GM12878 (cell line): ENCODE results near the gene ADGRL2. TPM values are rescaled to one million over a fixed set of nuclear protein-coding genes. Genes with fewer than 3 reads are reported as not detected.

Source experiments
- ATAC-seq: fragments of 200-7000 bp; cut with Tn5 transposase; 3 replicates; pipeline ENCODE4 v1.9.1; 2020; ENCODE audit warnings: mild to moderate bottlenecking, moderate library complexity
- BruUV-seq: library from RNA; stranded (reverse); fragments of 400-500 nt; replicated peaks from 2 replicates; lab custom pipeline; 2021; lab: Mats Ljungman, UMichigan
- CTCF ChIA-PET: fragments of 300-600 bp; sonication (Branson Sonifier 250); formaldehyde crosslinking; extraction: SDS; loops from one replicate; lab custom pipeline; 2021; ENCODE audit warnings: inconsistent platforms; lab: Yijun Ruan, JAX
- POLR2A ChIA-PET: fragments of 350-600 bp; formaldehyde crosslinking; extraction: SDS; loops from one replicate; lab custom pipeline; 2021; ENCODE audit warnings: inconsistent platforms; lab: Charles Lee
- RAD21 ChIA-PET: fragments of 300-600 bp; sonication (Branson Sonifier 250); formaldehyde crosslinking; loops from one replicate; lab custom pipeline; 2023; ENCODE audit warnings: antibody characterized with exemption; ENCODE audit not compliant: unreplicated experiment; lab: Charles Lee
- SMC1A ChIA-PET: fragments of 300-600 bp; sonication (Branson Sonifier 250); formaldehyde crosslinking; loops from one replicate; lab custom pipeline; 2023; ENCODE audit not compliant: unreplicated experiment, uncharacterized antibody; lab: Charles Lee
- DNase-seq: peaks from one replicate; pipeline ENCODE4 v3.0.0-alpha.2; 2011; ENCODE audit warnings: low read depth, low spot score
- FAIRE-seq: peaks from 3 replicates; lab custom pipeline; 2011; peaks lifted over from hg19 to GRCh38; lab: Jason Lieb, UNC
- H2AFZ ChIP-seq: 2 replicates; pipeline ENCODE4 v1.6.0; 2011; ENCODE audit warnings: low read depth, low read length, control low read depth; ENCODE audit not compliant: control insufficient read depth
- H3K27ac ChIP-seq: 2 replicates; pipeline ENCODE4 v1.5.1; 2011; ENCODE audit warnings: control low read depth; ENCODE audit not compliant: control insufficient read depth, insufficient read depth
- H3K27me3 ChIP-seq, 2 experiments: replicated peaks in 1 of 2; 2 replicates each; pipeline versions ENCODE4 v1.6.0 to v1.6.1; 2011; ENCODE audit warnings: low read length in 1 of 2; ENCODE audit not compliant: control insufficient read depth in 2 of 2, insufficient read depth in 2 of 2
- H3K36me3 ChIP-seq, 2 experiments: 2 replicates each; pipeline ENCODE4 v1.5.1; 2011; ENCODE audit warnings: low read length in 1 of 2; ENCODE audit not compliant: control insufficient read depth in 2 of 2, insufficient read depth in 2 of 2
- H3K4me1 ChIP-seq: 2 replicates; pipeline ENCODE4 v1.6.1; 2011; ENCODE audit warnings: mild to moderate bottlenecking, low read length, moderate library complexity, mixed read lengths; ENCODE audit not compliant: control insufficient read depth, insufficient read depth
- H3K4me2 ChIP-seq: 2 replicates; pipeline ENCODE4 v1.6.0; 2011; ENCODE audit warnings: control low read depth; ENCODE audit not compliant: control insufficient read depth, insufficient read depth
- H3K4me3 ChIP-seq: fragments of 200-600 bp; sonication (generic); 2 replicates; pipeline ENCODE4 v1.5.1; 2016
- H3K79me2 ChIP-seq: 2 replicates; pipeline ENCODE4 v1.6.0; 2011; ENCODE audit warnings: low read length; ENCODE audit not compliant: control insufficient read depth, insufficient read depth
- H3K9ac ChIP-seq: 2 replicates; pipeline ENCODE4 v1.8.0; 2011; ENCODE audit warnings: low read length, control low read depth, mixed read lengths; ENCODE audit not compliant: control insufficient read depth, insufficient read depth
- H3K9me3 ChIP-seq: replicated peaks from 3 replicates; pipeline ENCODE4 v1.5.1; 2011; ENCODE audit warnings: mild to moderate bottlenecking, low read length; ENCODE audit not compliant: control insufficient read depth, insufficient read depth
- H4K20me1 ChIP-seq: 2 replicates; pipeline ENCODE4 v1.6.0; 2011; ENCODE audit not compliant: control insufficient read depth, insufficient read depth
- BMI1 ChIP-seq: fragments of 450-650 bp; IDR thresholded peaks from 2 replicates; pipeline ENCODE4 v1.6.1; 2016; ENCODE audit warnings: mild to moderate bottlenecking, moderate library complexity, borderline replicate concordance
- CREM ChIP-seq: IDR thresholded peaks from 2 replicates; pipeline ENCODE4 v1.6.1; 2014; ENCODE audit warnings: antibody characterized with exemption, low read depth
- EED ChIP-seq: sonication (generic); IDR thresholded peaks from 2 replicates; pipeline ENCODE4 v1.6.1; 2016; ENCODE audit warnings: antibody characterized with exemption, low read depth
- EGR1 ChIP-seq, 2 experiments: IDR thresholded peaks; 1 replicate in 1 of 2; 2 replicates in 1 of 2; pipeline ENCODE4 v1.6.1; 2011 to 2012; ENCODE audit warnings: low read depth in 2 of 2, low read length in 2 of 2, borderline replicate concordance in 1 of 2, mild to moderate bottlenecking in 1 of 2, moderate library complexity in 1 of 2
- GATAD2B ChIP-seq: fragments of 450-650 bp; conservative IDR thresholded peaks from 2 replicates; pipeline ENCODE4 v1.6.1; 2017; ENCODE audit warnings: low read depth, mild to moderate bottlenecking, moderate library complexity
- KLF5 ChIP-seq: fragments of 450-650 bp; IDR thresholded peaks from 2 replicates; pipeline ENCODE4 v1.6.1; 2014; ENCODE audit warnings: mild to moderate bottlenecking; ENCODE audit not compliant: partially characterized antibody
- MEF2A ChIP-seq: IDR thresholded peaks from 2 replicates; pipeline ENCODE4 v1.6.1; 2011; ENCODE audit warnings: low read depth, mild to moderate bottlenecking, low read length, moderate library complexity; ENCODE audit not compliant: insufficient read depth
- NFYB ChIP-seq: IDR thresholded peaks from 2 replicates; pipeline ENCODE4 v1.6.1; 2011; ENCODE audit warnings: low read depth, mild to moderate bottlenecking, low read length, improper control_type of control experiment, moderate library complexity; ENCODE audit not compliant: insufficient read depth
- POU2F2 ChIP-seq: IDR thresholded peaks from 3 replicates; pipeline ENCODE4 v1.6.1; 2011; ENCODE audit warnings: low read depth, mild to moderate bottlenecking, low read length, borderline replicate concordance
- STAT1 ChIP-seq: fragments of 450-650 bp; conservative IDR thresholded peaks from 2 replicates; pipeline ENCODE4 v1.6.1; 2014; ENCODE audit warnings: antibody characterized with exemption, mild to moderate bottlenecking
- WRNIP1 ChIP-seq: IDR thresholded peaks from 2 replicates; pipeline ENCODE4 v1.6.1; 2011; ENCODE audit warnings: low read depth, low read length, improper control_type of control experiment, borderline replicate concordance
- WGBS: methylation state at CpG from one replicate; pipeline ENCODE4 v1.1.6; 2016; ENCODE audit warnings: low lambda C conversion rate; ENCODE audit not compliant: insufficient replicate concordance, insufficient coverage; ENCODE audit errors: missing lambda C conversion rate; 5-methylcytosine and 5-hydroxymethylcytosine counted together
- in situ Hi-C: fragments of 300-500 bp; cut with MboI; formaldehyde crosslinking; loops from 9 replicates; pipeline ENCODE4 v1.14.3; 2018; ENCODE audit warnings: mixed read lengths
- intact Hi-C: fragments of 100-400 bp; cut with micrococcal nuclease; formaldehyde crosslinking; loops from one replicate; pipeline ENCODE4 v1.14.2; 2022; ENCODE audit not compliant: unreplicated experiment
- polyA plus RNA-seq, 11 experiments: library from polyadenylated mRNA; depleted of rRNA in 4 of 11; unstranded in 6 of 11; stranded (reverse) in 5 of 11; fragments of >200 nt; fragmentation: Nextera tagmentation in 4 of 11; fragmentation: Illumina TruSeq in 1 of 11; extraction: Ambion mirVana in 4 of 11; extraction: Trizol in 1 of 11; gene quantifications; 1 replicate in 1 of 11; 2 replicates in 10 of 11; pipeline versions ENCODE4 v1.2.1 to v1.2.3, GENCODE V29; 2011 to 2016; ENCODE audit warnings: inconsistent platforms in 2 of 11, missing spikeins in 2 of 11, low read depth in 1 of 11
- total RNA-seq, 4 experiments: library from RNA; depleted of rRNA in 3 of 4; stranded (reverse); fragments of >200 nt in 3 of 4; fragmentation: Illumina TruSeq in 1 of 4; extraction: Trizol in 1 of 4; gene quantifications; 2 replicates each; pipeline versions ENCODE4 v1.2.1 to v1.2.3, GENCODE V29; 2013 to 2021
- TF ChIP-seq, protein P1 (sequence below): fragments of 450-650 bp; IDR thresholded peaks from 2 replicates; pipeline ENCODE4 v1.6.1; 2018; ENCODE audit warnings: borderline replicate concordance, mild to moderate bottlenecking; ENCODE audit not compliant: partially characterized antibody
- TF ChIP-seq, protein P2 (sequence below): IDR thresholded peaks from 2 replicates; pipeline ENCODE4 v1.6.1; 2012; ENCODE audit warnings: low read depth, low read length, improper control_type of control experiment

ADGRL2 gene
- total and polyA plus RNA-seq, 10 of the 15 experiments (the other 5 are each of a cell fraction or from before 2014, with no cell fraction given) = 0.03 to 13.6 (median 0.21) TPM

DNA sequence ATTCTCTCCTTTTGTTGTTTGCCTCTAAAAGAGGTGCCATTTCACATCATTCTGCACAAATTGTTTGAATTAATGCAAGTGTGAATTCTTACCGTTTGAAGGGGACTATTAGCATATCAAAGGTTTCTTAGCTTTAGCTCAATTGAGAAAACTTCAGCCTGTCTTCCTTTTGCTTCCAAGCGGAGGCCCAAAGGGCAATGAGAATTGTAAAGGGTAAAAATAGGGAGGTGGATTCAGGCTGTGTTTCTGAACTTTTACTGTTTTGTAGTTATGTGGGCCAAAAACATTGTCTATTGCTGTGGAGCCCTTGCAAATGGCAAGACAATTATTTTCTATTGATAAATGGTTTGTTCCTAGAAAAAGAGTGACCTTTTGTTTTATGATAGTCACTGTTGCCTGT is 3.6 kb downstream of the ADGRL2 start (continued):
- TF ChIP-seq EGR1 (IDR thresholded peaks at IDR 0.05; ENCODE audit: borderline replicate concordance in 1 of 2, low read depth in 2 of 2, low read length in 2 of 2) (no peak), STAT1 (no peak), EED (no peak), BMI1 (no peak), POU2F2 (no peak)
- TF ChIP-seq, protein P1, sequence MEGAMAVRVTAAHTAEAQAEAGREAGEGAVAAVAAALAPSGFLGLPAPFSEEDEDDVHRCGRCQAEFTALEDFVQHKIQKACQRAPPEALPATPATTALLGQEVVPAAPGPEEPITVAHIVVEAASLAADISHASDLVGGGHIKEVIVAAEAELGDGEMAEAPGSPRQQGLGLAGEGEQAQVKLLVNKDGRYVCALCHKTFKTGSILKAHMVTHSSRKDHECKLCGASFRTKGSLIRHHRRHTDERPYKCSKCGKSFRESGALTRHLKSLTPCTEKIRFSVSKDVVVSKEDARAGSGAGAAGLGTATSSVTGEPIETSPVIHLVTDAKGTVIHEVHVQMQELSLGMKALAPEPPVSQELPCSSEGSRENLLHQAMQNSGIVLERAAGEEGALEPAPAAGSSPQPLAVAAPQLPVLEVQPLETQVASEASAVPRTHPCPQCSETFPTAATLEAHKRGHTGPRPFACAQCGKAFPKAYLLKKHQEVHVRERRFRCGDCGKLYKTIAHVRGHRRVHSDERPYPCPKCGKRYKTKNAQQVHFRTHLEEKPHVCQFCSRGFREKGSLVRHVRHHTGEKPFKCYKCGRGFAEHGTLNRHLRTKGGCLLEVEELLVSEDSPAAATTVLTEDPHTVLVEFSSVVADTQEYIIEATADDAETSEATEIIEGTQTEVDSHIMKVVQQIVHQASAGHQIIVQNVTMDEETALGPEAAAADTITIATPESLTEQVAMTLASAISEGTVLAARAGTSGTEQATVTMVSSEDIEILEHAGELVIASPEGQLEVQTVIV = no peak
- TF ChIP-seq, all 136 proteins: peak for 0

DNA sequence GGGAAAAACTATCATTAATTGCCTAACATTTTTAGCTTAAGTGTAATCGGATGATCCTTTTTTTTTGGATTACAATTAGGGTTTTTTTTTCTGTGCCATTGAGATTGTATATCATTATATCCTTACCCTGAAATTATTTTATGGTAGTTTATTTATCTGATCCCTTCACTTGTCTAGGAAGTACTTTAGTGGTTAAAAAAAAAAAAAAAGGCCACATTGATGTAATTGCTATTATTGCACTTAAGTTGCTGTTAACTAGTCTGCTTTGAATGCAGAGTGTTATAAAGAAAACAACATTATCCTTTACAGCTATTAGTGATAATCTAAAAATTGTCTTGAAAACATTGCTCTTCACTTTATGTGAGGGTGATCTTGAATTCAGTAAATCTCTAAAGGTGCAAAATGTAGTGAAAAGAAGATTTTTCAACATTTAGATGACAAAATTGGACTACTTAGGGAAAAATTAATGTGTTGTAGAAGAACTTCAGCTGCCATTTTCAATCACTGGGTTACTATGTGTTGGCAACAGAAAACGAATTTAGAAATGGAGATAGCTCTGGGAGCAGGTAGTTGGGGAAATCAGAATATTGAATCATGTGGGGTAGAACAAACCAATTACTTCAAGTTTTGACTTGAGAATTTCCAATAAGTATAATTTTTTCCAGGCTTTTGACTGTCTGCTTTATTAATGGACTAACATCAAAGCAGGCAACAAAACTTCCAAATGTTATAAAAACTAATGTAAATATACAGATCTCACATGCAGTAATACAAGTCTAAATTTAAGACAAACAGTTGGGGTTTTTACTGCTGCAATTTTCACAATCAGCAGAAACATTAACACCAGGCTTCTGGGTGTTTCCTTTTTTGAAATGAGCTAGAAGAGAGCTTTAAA is 5.0 kb downstream of the ADGRL2 start:
- H3K27me3 ChIP-seq = peaks cover 9 to 10% of the 10 kb centered on the region in 2 experiments
- no peak overlapping the region for H3K27ac ChIP-seq
- ChIA-PET CTCF (interaction anchor here (0.7 to 4.2 kb wide), 6 partner anchors 9 to 338 kb away, joined by 3 to 36 read pairs (median 4); no protein-coding TSS in a partner anchor), POLR2A (no interaction called here), SMC1A (interaction anchor here (0.6 to 4.0 kb wide), 9 partner anchors 14 to 754 kb away, joined by 3 to 16 read pairs (median 3); no protein-coding TSS in a partner anchor), RAD21 (interaction anchor here (0.8 to 4.5 kb wide), 4 partner anchors 14 to 256 kb away, joined by 3 to 28 read pairs (median 4); no protein-coding TSS in a partner anchor)
- TF ChIP-seq GATAD2B = no peak
- no peak for TF ChIP-seq CREM
- TF ChIP-seq, protein P2, sequence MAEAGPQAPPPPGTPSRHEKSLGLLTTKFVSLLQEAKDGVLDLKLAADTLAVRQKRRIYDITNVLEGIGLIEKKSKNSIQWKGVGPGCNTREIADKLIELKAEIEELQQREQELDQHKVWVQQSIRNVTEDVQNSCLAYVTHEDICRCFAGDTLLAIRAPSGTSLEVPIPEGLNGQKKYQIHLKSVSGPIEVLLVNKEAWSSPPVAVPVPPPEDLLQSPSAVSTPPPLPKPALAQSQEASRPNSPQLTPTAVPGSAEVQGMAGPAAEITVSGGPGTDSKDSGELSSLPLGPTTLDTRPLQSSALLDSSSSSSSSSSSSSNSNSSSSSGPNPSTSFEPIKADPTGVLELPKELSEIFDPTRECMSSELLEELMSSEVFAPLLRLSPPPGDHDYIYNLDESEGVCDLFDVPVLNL = no peak
- no peak for TF ChIP-seq WRNIP1
- no peak for TF ChIP-seq NFYB
- TF ChIP-seq MEF2A = no peak
- no peak for TF ChIP-seq KLF5
- no peak overlapping the region for H3K9ac ChIP-seq
- H3K4me3 ChIP-seq = no peak overlapping the region
- H3K4me2 ChIP-seq = no peak overlapping the region
- BruUV-seq = no TSS peak
- FAIRE-seq (no peak), ATAC-seq (no peak), DNase-seq (no peak)
- intact Hi-C loops (loop anchor here (10.0 kb wide), 1 partner anchor 391 kb away; no protein-coding TSS in a partner anchor), in situ Hi-C loops (no loop called here)
- H3K36me3 ChIP-seq = no peaks in the 10 kb centered on the region
- H2AFZ ChIP-seq = no peak overlapping the region
- no peaks in the 10 kb centered on the region for H3K79me2 ChIP-seq
- H3K4me1 ChIP-seq = no peaks in the 10 kb centered on the region
- H4K20me1 ChIP-seq = no peaks in the 10 kb centered on the region
- 0% methylated on average over 2 of the region's 2 CpGs for WGBS
- H3K9me3 ChIP-seq = no peaks in the 10 kb centered on the region
